Measurements from ENCODE around the gene DUSP12.

GRCh38 chr1:161787355-161787754 is 37.8 kb downstream of the DUSP12 start:
- TF ChIP-seq CTCF (IDR thresholded peaks at IDR 0.05) = no peak
- TF ChIP-seq EZH2 (IDR thresholded peaks at IDR 0.05; ENCODE audit: borderline replicate concordance, insufficient read depth, low read depth, low read length, poor library complexity, severe bottlenecking) = no peak

Data from B cell (primary cell).